GM04503 (cell line): ENCODE data around the gene DNAJC19.

Source experiments
- DNase-seq: peaks from one replicate; pipeline ENCODE4 v3.0.0-alpha.2; 2012; ENCODE audit warnings: low read depth

The DNAJC19 gene

DNA sequence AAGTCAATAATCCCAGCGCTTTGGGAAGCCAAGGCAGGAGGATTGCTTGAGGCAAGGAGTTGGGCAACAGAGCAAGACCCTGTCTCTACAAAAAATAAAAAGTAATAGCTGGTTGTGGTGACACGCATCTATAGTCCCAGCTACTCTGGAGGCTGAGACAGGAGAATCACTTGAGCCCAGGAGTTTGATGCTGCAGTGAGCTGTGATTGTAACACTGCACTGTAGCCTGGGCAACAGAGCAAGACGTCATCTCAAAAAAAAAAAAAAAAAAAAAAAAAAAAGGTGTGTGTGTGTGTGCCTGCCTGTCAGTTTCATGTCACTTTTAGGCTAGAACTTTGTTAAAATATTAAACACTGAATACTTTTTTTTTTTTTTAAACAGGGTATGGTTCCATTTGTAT lies 28.4 kb downstream of the DNAJC19 start:
- DNase-seq, result no peak

DNA sequence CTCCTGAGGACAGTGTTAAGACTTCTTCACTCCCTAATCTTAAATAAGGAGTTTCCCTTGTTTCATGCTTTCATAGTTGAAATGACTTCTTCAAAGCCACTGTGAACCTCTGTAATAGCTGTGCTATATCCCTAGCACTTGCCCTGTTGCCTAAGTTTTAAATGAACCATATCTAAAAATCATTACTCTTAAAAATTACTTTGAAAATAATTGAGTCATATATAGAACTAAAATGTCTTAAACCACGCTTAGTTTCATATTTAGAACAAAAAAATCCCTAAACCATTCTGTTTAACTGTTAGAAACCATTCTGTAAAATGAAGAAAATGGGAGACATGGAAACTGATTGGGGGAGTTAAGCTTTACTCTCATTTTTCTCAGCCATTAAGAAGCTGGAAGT lies 29.8 kb downstream of the DNAJC19 start:
- no peak for DNase-seq

- DNase-seq, result no peak
Observed at GRCh38 chr3:180947761-180948390, 41.7 kb downstream of the DNAJC19 start.

- DNase-seq, result no peak
Observed at GRCh38 chr3:180940826-180941225, 48.7 kb downstream of the DNAJC19 start.

DNA sequence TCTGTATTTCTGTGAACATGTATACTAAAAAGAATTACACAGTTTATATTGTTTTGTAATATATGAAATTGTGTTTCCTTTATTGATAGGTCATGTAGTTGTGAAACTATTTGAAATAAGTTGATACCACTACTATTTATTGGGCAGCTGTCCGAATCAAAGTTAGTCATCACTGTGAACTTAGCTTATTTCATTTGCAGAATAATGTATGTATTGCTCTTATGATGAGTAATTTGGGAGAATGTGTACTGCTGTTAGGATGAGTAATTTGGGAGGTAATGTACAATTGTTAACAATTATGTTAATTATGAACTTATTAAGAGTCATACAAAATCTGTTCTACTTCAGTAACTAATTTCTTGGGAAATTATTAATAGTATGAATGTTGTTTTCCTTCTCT lies 54.9 kb downstream of the DNAJC19 start:
- DNase-seq, result no peak
